Measurements from ENCODE around the gene ADCY6.

Gene ADCY6

DNA sequence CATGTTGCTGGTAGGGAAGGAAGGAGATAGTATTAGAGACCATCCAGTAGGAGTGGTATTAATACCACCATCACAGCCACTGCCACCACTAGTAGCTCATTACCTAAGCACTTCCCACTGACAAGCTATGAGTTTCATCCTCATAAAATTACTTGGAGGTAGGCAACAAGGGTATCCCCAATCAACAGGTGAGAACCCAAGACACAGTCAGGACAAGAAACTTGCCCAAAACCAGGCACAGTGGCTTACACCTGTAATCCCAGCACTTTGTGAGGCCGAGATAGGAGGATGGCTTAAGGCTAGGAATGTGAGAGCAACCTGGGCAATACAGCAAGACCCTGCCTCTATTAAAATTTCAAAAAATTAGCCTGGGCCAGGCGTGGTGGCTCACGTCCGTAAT lies 5.5 kb downstream of the ADCY6 start:
- no peak for DNase-seq (ENCODE audit: low read depth)

DNA sequence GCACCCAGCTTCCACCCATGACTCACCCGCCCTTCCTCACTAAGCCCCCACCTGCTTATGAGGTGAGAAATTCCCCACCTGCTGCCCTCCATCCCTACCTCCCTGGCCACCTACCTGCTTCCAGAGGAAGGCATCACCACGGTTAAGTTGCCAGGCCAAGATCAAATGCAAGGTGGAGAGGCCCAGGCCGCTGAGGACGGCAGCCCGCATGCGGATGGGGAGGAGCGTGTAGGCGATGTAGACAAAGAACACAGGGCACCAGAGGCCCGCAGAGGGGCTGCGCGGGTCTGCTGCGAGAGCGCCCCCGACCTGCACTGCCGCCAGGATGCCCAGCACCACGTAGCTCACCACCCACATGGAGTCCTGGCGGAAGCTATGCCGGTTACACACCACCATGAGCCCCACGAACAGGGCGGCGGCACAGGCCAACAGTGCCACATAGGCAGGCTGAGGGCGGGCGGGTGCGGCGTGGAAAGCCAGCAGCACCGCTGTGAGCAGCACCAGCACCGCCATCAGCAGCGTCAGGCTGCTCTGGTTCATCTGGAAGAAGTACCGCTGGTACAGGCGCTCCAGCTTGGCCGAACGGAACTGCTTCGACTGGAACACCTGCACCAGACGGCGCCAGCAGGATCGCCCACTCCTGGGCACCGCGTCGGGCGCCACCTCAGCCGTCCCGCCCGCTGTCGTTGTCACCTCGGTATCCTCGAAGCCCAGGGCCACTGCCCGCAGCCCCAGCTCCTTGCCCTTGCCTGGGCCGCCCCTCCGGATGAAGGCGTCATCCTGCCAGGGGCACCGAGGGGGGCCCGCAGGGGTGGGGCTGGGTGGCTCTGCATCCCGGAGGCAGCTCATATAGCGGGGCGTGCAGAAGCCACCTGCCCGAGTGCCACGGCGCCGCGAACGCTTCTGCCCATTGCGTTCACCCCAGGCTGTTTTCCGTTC lies 6.2 kb downstream of the ADCY6 start:
- DNase-seq (ENCODE audit: low read depth), result no peak

DNA sequence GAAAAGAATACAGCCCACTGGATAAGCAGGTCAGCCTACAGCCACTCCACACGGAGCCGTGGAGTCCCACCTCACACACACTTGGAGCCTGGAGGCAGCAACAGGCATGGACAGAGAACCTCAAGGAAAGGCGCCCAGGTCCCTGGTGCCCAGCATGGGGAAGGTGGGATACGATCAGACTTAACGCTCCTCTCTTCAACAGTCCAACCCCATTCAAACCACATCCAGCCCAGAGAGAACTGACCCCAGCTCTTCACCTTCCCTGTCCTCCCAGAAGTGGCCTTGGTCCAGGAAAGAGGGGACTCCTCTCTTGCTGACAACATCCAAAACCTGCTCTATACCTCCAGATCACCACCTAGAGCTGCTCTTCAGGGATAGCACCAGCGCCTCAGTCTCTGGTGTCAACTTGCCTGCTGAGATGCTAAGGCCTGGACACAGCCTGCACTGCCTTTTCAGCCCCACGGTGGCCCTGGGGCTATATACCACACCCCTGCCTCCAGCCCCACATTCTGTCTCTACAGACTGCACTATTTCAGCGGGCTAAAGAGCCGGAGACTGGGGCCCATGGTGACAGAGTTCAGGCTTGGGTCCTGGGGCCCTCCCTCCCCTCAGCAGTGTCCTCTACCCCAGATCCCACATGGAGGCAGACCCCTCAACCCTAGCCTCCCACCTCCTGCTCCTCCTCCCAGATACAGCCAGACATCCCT lies 7.0 kb downstream of the ADCY6 start:
- DNase-seq (ENCODE audit: low read depth), result no peak

DNA sequence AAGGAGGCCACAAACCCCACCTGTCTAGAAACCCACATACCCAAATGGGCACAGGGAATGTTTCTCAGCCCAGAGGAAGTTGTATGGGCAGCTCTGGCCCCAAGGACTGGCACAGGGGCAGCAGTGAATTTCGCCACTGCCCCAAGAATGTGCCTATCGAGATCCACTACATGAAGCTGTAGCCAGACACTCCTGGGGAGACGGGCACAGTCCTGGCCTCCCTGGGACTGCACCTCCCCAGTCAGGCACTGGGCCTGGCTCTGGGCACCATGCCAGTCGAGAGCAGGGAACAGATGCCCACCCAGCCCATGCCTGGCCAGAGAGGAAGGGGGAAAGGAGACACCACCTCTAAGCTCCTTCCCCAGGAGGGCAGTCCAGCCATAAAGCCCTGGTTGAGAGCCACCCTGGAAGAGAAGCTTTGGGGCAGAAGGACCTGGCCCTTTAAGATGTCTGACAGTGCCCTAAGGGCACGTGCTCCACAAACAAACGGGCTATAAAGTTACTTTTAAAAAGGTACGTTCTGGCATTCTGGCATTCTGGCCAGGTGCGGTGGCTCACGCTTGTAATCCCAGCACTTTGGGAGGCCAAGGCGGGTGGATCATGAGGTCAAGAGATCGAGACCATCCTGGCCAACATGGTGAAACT lies 8.4 kb downstream of the ADCY6 start:
- no peak for DNase-seq (ENCODE audit: low read depth)

DNA sequence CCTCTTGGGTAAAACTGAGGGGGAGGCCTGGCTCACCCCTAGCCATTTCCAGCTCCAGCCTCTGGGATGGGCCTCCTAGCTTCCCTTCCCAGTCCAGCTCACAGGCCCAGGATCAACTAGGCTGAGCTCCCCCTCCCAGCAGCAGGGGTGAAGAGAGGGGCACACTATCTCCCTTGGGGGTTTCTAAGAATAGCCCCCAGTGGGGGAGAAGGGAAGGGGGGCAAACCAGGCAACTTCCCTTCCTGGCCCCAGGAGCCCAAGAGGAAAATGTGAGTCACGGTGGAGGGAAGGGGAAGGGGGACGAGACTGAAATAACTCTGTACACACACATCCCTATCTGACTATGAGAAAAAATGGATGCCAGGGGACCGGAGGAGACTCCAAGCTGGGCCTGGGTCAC lies 9.0 kb downstream of the ADCY6 start:
- no peak for DNase-seq (ENCODE audit: low read depth)

DNA sequence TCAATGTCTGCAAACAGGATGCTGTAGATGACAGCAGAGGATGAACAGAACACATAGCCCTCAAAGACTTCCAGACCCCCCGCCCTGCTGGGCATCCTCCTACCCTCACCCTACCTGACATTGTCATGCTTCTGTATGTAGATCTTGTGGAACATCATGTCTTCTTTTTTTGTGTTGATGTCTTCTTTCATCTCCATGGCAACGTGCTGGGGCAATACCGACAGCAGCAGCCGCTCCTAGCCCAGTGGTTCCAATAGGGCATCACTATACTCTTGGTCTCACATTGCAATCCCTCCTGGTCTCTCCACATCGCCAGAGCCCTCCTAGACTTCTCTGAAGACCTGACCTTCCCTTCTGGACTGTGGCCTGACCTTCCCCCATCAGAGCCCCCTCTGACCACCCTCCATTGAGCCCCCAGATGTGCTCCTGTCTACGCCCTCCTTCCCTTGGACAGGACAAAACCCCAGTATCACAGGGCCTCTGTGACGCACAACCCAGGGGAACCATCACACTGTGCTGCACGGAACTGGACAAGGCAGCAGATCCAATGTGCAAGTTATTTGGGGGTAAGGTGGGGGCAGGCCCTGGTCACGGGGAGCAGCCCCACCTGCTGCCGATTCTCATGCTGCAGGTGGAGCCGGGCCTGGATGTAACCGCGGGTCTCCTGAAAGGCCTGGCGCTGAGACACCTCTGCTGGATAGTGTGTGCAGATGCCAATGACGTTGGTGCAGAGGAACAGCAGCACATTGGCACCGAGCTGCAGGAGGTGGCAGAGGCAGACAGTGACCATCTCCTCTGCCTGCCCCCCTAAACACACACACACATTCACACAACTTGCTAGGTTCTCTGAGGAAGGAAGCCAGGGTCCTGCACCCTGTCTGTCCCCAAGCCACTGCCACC lies 11.1 kb downstream of the ADCY6 start:
- DNase-seq (ENCODE audit: low read depth), result no peak

DNA sequence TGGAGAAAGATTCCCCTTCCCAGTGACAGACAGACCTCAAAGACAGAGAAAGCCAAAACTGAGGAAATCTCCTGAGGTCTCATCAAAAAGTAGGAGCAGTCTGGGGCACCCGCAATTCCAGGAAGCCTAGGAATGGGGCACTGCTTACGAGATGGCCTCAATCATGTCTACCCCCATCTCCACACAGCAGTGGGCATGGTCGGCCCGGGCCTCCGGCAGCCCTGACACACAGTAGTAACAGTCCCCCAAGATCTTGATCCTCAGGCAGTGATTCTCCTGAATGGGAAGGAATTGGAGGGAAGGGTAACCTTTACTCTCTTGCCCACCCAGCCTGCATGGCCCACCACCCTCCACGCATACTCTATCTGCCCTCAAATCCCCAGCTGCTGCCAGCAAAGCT lies 11.9 kb downstream of the ADCY6 start:
- no peak for DNase-seq (ENCODE audit: low read depth)

GRCh38 chr12:48775991-48776649 lies 12.8 kb downstream of the ADCY6 start:
- DNase-seq (ENCODE audit: low read depth), result no peak

DNA sequence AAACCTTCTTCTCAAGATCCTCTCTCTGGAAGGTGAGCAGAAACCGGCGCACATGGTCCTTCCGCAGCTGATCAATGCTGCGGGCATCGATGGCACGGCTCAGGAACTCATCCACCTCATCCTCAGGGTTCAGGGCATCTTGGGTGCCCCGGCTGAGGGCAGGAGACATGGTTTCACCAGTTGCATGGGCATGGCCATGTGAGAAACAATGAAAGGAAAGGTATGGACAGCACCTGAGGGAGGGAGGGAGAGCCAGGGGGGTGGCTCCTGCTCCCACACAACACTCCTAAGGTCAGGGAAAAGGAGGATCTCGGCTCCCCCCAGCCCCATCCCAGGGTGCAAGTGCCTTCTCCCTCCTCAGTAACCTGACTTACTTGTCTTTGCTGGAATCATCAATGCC lies 13.6 kb downstream of the ADCY6 start:
- no peak for DNase-seq (ENCODE audit: low read depth)

- no peak for DNase-seq (ENCODE audit: low read depth)
Observed at GRCh38 chr12:48774516-48774915, 14.4 kb downstream of the ADCY6 start.

GRCh38 chr12:48773686-48774085 lies 15.2 kb downstream of the ADCY6 start:
- no peak for DNase-seq (ENCODE audit: low read depth)

DNA sequence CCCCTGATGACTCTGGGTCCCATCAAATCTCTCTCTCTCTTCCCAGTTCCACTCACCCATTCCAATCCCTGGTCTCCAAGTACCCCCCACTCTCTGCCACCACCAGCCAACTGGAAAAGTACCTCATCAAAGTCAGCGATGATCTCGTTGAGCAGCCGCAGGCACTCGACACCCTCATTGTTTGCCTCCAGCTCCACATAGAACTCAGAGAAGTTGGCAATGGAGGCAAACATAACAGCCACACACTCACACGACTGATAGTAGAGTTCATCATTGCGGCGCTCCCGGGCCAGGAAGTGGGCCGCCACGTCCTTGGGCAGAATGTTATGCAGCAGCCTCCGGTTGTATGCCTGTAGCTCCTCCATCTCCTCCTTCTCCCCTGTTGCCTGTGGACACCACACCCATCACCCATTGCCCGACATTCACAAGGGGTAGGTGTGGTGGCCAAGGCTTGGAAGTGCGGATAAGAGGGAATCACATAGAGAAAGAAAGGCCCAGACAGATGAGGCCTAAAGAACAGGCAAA lies 17.2 kb downstream of the ADCY6 start:
- no peak for DNase-seq (ENCODE audit: low read depth)

DNA sequence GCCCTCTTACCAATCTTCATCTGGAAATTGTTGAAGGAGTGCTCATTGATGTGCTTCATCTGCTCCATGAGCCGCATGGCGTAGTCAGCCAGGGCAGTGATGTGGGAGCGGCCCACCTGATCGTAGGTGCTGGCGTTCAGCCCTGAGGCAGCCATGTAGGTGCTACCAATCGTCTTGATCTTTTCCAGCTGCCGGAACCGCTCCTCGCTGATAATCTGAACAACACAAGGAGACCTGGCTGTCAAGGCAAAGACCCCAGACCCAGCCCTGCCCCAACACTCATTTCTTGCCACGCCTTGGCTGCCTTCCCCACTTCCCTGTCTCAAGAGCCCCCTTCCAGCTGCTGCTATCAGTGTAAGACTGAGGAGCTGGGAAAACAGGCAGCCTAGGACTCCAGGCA lies 18.1 kb downstream of the ADCY6 start:
- no peak for DNase-seq (ENCODE audit: low read depth)

DNA sequence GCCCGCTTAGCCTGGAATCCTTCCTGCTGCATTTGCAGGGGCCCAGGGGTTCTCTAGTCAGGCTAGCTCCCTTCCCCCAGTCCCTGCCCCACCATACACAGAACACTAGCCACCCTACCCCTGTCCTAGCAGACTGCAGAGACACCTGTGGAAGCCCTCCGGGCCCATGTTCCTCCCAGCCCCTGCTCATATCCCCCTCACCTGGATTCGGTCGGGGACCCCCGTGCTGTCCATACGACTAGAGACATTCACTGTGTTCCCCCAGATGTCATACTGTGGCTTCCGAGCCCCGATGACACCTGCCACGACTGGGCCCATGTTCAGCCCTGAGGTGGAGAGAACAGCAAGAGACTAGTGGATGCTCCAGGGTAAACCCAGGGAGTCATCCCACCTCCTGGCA lies 20.2 kb downstream of the ADCY6 start:
- DNase-seq (ENCODE audit: low read depth), result no peak

GRCh38 chr12:48768147-48768546 lies 20.7 kb downstream of the ADCY6 start:
- DNase-seq (ENCODE audit: low read depth), result no peak

DNA sequence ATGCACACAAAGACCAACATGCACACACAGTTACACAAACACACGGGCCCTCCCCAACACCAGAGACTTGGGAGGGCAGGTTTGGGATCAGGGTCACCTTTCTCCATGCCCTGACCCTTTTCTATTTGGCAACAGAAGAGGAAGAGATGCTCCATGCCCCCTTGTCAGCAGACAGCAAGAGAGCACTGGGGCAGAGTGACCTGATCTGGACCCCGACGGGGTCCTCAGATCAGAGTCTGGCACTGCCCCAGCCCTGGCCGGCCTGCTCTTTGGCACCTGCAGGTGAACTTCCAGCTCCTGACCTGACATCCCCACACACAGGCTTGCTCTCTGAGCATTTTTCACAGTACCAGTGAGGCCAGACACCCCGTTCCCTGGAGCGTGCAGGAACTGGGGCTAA lies 21.4 kb downstream of the ADCY6 start:
- no peak for DNase-seq (ENCODE audit: low read depth)

DNA sequence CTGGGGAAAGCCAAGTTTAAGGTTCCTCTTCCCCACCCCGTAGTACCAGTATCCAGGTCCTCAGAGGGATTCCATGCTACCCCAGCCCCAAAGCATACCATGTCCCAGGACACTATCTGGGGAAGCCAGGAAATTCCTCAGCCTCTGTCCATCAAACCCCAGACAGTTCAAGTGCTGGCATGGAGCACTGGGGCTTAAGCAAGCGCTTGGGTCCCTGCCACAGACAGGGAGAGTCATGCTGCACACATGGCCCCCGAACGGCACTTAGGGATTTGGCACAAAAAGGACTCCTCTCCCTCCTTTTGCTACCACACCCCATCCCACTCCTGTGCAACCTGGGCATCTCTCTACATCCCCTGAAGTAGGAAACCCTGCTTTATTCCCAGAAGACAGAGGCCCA lies 21.8 kb downstream of the ADCY6 start:
- no peak for DNase-seq (ENCODE audit: low read depth)

GRCh38 chr12:48765753-48766162 lies 23.1 kb downstream of the ADCY6 start:
- no peak for DNase-seq (ENCODE audit: low read depth)

GRCh38 chr12:48764521-48764920 lies 24.4 kb downstream of the ADCY6 start:
- no peak for DNase-seq (ENCODE audit: low read depth)

GRCh38 chr12:48758737-48759136 lies 30.2 kb downstream of the ADCY6 start:
- DNase-seq (ENCODE audit: low read depth), result no peak

- DNase-seq (ENCODE audit: low read depth), result no peak
Observed at GRCh38 chr12:48758186-48758585, 30.7 kb downstream of the ADCY6 start.
